GM12878 (cell line): ENCODE data around the gene CPLX1. TPM values are rescaled to one million over a fixed set of nuclear protein-coding genes. Genes with fewer than 3 reads are reported as not detected.

ENCODE experiments used
- ATAC-seq: fragments of 200-7000 bp; cut with Tn5 transposase; 3 replicates; pipeline ENCODE4 v1.9.1; 2020; ENCODE audit warnings: mild to moderate bottlenecking, moderate library complexity
- BruUV-seq: library from RNA; stranded (reverse); fragments of 400-500 nt; replicated peaks from 2 replicates; lab custom pipeline; 2021; lab: Mats Ljungman, UMichigan
- CTCF ChIA-PET: fragments of 300-600 bp; sonication (Branson Sonifier 250); formaldehyde crosslinking; extraction: SDS; loops from one replicate; lab custom pipeline; 2021; ENCODE audit warnings: inconsistent platforms; lab: Yijun Ruan, JAX
- POLR2A ChIA-PET: fragments of 350-600 bp; formaldehyde crosslinking; extraction: SDS; loops from one replicate; lab custom pipeline; 2021; ENCODE audit warnings: inconsistent platforms; lab: Charles Lee
- RAD21 ChIA-PET: fragments of 300-600 bp; sonication (Branson Sonifier 250); formaldehyde crosslinking; loops from one replicate; lab custom pipeline; 2023; ENCODE audit warnings: antibody characterized with exemption; ENCODE audit not compliant: unreplicated experiment; lab: Charles Lee
- SMC1A ChIA-PET: fragments of 300-600 bp; sonication (Branson Sonifier 250); formaldehyde crosslinking; loops from one replicate; lab custom pipeline; 2023; ENCODE audit not compliant: unreplicated experiment, uncharacterized antibody; lab: Charles Lee
- DNase-seq: peaks from one replicate; pipeline ENCODE4 v3.0.0-alpha.2; 2011; ENCODE audit warnings: low read depth, low spot score
- FAIRE-seq: peaks from 3 replicates; lab custom pipeline; 2011; peaks lifted over from hg19 to GRCh38; lab: Jason Lieb, UNC
- H2AFZ ChIP-seq: 2 replicates; pipeline ENCODE4 v1.6.0; 2011; ENCODE audit warnings: low read depth, low read length, control low read depth; ENCODE audit not compliant: control insufficient read depth
- H3K27ac ChIP-seq: 2 replicates; pipeline ENCODE4 v1.5.1; 2011; ENCODE audit warnings: control low read depth; ENCODE audit not compliant: control insufficient read depth, insufficient read depth
- H3K27me3 ChIP-seq, 2 experiments: replicated peaks in 1 of 2; 2 replicates each; pipeline versions ENCODE4 v1.6.0 to v1.6.1; 2011; ENCODE audit warnings: low read length in 1 of 2; ENCODE audit not compliant: control insufficient read depth in 2 of 2, insufficient read depth in 2 of 2
- H3K36me3 ChIP-seq, 2 experiments: 2 replicates each; pipeline ENCODE4 v1.5.1; 2011; ENCODE audit warnings: low read length in 1 of 2; ENCODE audit not compliant: control insufficient read depth in 2 of 2, insufficient read depth in 2 of 2
- H3K4me1 ChIP-seq: 2 replicates; pipeline ENCODE4 v1.6.1; 2011; ENCODE audit warnings: mild to moderate bottlenecking, low read length, moderate library complexity, mixed read lengths; ENCODE audit not compliant: control insufficient read depth, insufficient read depth
- H3K4me2 ChIP-seq: 2 replicates; pipeline ENCODE4 v1.6.0; 2011; ENCODE audit warnings: control low read depth; ENCODE audit not compliant: control insufficient read depth, insufficient read depth
- H3K4me3 ChIP-seq: fragments of 200-600 bp; sonication (generic); 2 replicates; pipeline ENCODE4 v1.5.1; 2016
- H3K79me2 ChIP-seq: 2 replicates; pipeline ENCODE4 v1.6.0; 2011; ENCODE audit warnings: low read length; ENCODE audit not compliant: control insufficient read depth, insufficient read depth
- H3K9ac ChIP-seq: 2 replicates; pipeline ENCODE4 v1.8.0; 2011; ENCODE audit warnings: low read length, control low read depth, mixed read lengths; ENCODE audit not compliant: control insufficient read depth, insufficient read depth
- H3K9me3 ChIP-seq: replicated peaks from 3 replicates; pipeline ENCODE4 v1.5.1; 2011; ENCODE audit warnings: mild to moderate bottlenecking, low read length; ENCODE audit not compliant: control insufficient read depth, insufficient read depth
- H4K20me1 ChIP-seq: 2 replicates; pipeline ENCODE4 v1.6.0; 2011; ENCODE audit not compliant: control insufficient read depth, insufficient read depth
- CBX3 ChIP-seq: fragments of 200-600 bp; sonication (generic); IDR thresholded peaks from 2 replicates; pipeline ENCODE4 v1.6.1; 2016; ENCODE audit warnings: low read depth, borderline replicate concordance
- IKZF2 ChIP-seq, 2 experiments: fragments of 450-650 bp; IDR thresholded peaks; 2 replicates each; pipeline ENCODE4 v1.6.1; 2017; ENCODE audit warnings: mild to moderate bottlenecking in 2 of 2, moderate library complexity in 2 of 2
- IRF4 ChIP-seq: IDR thresholded peaks from 2 replicates; pipeline ENCODE4 v1.6.1; 2011; ENCODE audit warnings: low read depth, low read length
- NR2F1 ChIP-seq: fragments of 450-650 bp; conservative IDR thresholded peaks from 2 replicates; pipeline ENCODE4 v1.6.1; 2017; ENCODE audit warnings: mild to moderate bottlenecking
- PAX8 ChIP-seq: fragments of 450-650 bp; IDR thresholded peaks from 2 replicates; pipeline ENCODE4 v1.6.1; 2017; ENCODE audit warnings: mild to moderate bottlenecking, moderate library complexity
- RCOR1 ChIP-seq: conservative IDR thresholded peaks from 2 replicates; pipeline ENCODE4 v1.6.1; 2012; ENCODE audit warnings: low read depth, low read length, improper control_type of control experiment
- SP1 ChIP-seq: IDR thresholded peaks from one replicate; pipeline ENCODE4 v1.6.1; 2011; ENCODE audit warnings: low read depth, low read length
- ZNF217 ChIP-seq: fragments of 450-650 bp; IDR thresholded peaks from 2 replicates; pipeline ENCODE4 v1.6.1; 2017; ENCODE audit warnings: antibody characterized with exemption, mild to moderate bottlenecking
- ZSCAN29 ChIP-seq: fragments of 450-650 bp; IDR thresholded peaks from 2 replicates; pipeline ENCODE4 v1.6.1; 2017; ENCODE audit warnings: mild to moderate bottlenecking, moderate library complexity
- WGBS: methylation state at CpG from one replicate; pipeline ENCODE4 v1.1.6; 2016; ENCODE audit warnings: low lambda C conversion rate; ENCODE audit not compliant: insufficient replicate concordance, insufficient coverage; ENCODE audit errors: missing lambda C conversion rate; 5-methylcytosine and 5-hydroxymethylcytosine counted together
- in situ Hi-C: fragments of 300-500 bp; cut with MboI; formaldehyde crosslinking; loops from 9 replicates; pipeline ENCODE4 v1.14.3; 2018; ENCODE audit warnings: mixed read lengths
- intact Hi-C: fragments of 100-400 bp; cut with micrococcal nuclease; formaldehyde crosslinking; loops from one replicate; pipeline ENCODE4 v1.14.2; 2022; ENCODE audit not compliant: unreplicated experiment
- polyA plus RNA-seq, 11 experiments: library from polyadenylated mRNA; depleted of rRNA in 4 of 11; unstranded in 6 of 11; stranded (reverse) in 5 of 11; fragments of >200 nt; fragmentation: Nextera tagmentation in 4 of 11; fragmentation: Illumina TruSeq in 1 of 11; extraction: Ambion mirVana in 4 of 11; extraction: Trizol in 1 of 11; gene quantifications; 1 replicate in 1 of 11; 2 replicates in 10 of 11; pipeline versions ENCODE4 v1.2.1 to v1.2.3, GENCODE V29; 2011 to 2016; ENCODE audit warnings: inconsistent platforms in 2 of 11, missing spikeins in 2 of 11, low read depth in 1 of 11
- total RNA-seq, 4 experiments: library from RNA; depleted of rRNA in 3 of 4; stranded (reverse); fragments of >200 nt in 3 of 4; fragmentation: Illumina TruSeq in 1 of 4; extraction: Trizol in 1 of 4; gene quantifications; 2 replicates each; pipeline versions ENCODE4 v1.2.1 to v1.2.3, GENCODE V29; 2013 to 2021
- TF ChIP-seq, protein P1 (sequence below): IDR thresholded peaks from 2 replicates; pipeline ENCODE4 v1.6.1; 2011; ENCODE audit warnings: borderline replicate concordance, low read depth, mild to moderate bottlenecking, moderate library complexity, low read length; ENCODE audit not compliant: insufficient read depth, poor library complexity, severe bottlenecking
- TF ChIP-seq, protein P2 (sequence below): fragments of 450-650 bp; IDR thresholded peaks from 2 replicates; pipeline ENCODE4 v1.6.1; 2017; ENCODE audit warnings: low read depth, mild to moderate bottlenecking, moderate library complexity
- TF ChIP-seq, protein P3 (sequence below): IDR thresholded peaks from 2 replicates; pipeline ENCODE4 v1.6.1; 2012; ENCODE audit warnings: low read length, inconsistent platforms
- TF ChIP-seq, protein P4 (sequence below): fragments of 450-650 bp; IDR thresholded peaks from 2 replicates; pipeline ENCODE4 v1.6.1; 2016; ENCODE audit warnings: mild to moderate bottlenecking
- TF ChIP-seq, protein P5 (sequence below): fragments of 150-350 bp; IDR thresholded peaks from 2 replicates; pipeline ENCODE4 v1.6.1; 2016; ENCODE audit warnings: low read depth, low read length

The CPLX1 gene
- total and polyA plus RNA-seq, 10 of the 15 experiments (the other 5 are each of a cell fraction or from before 2014, with no cell fraction given) = 0.04 to 1.2 (median 0.13) TPM; not detected in 5

DNA sequence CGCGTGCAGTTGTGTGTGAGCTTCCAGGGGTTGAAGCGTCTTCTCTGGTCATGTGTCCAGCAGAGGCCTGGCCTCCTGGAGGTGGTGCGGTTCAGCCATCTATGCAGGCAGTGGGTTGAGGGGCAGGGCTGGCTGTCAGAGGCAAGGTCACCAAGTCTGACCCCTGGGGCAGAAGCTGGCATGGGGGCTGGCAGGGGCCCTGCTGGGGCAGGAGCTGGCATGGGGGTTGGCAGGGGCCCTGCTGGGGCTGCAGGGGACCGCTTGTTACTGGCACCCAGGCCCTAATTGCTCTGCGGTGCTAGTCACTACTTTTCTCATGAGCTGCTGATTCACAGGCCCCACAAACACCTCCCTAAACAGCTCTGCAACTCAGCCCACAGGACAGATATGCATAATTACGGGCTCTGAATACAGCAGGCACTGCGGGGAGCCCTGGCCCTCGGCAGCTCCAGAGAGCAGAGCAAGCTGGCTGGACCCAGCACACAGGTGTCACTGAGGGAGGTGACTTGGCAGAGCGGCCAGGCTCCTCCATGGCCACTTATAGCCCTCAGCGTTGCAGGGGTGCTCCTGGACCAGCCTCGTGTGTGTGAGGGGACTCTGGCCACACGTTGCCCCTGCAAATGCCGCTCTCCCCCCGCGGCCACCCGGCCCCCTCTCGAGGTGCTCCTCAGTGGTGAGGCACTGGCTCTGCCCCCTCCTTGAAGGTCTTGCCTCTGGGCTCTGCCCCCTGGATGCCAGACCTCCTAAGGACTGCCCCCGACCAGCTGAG is 32.7 kb downstream of the CPLX1 start:
- Histone ChIP-seq H3K79me2 (no peaks in the 10 kb centered on the region), H2AFZ (no peak overlapping the region), H3K4me3 (no peak overlapping the region), H3K9ac (no peak overlapping the region), H3K27me3 (peaks cover 0 to 2% of the 10 kb centered on the region in 2 experiments; a peak in 2 of 4 replicates), H3K4me1 (peaks cover 34% of the 10 kb centered on the region), H3K4me2 (peak overlapping the region; percentile 88), H3K36me3 (no peaks in the 10 kb centered on the region), H3K27ac (no peak overlapping the region), H3K9me3 (no peaks in the 10 kb centered on the region), H4K20me1 (no peaks in the 10 kb centered on the region)
- no peak for FAIRE-seq
- RAD21 ChIA-PET = interaction anchor here (1.0 to 1.2 kb wide), 2 partner anchors 11 to 193 kb away, joined by 3 to 4 read pairs; partner anchors contain the start of gene IDUA
- no TSS peak for BruUV-seq
- in situ Hi-C loops = no loop called here
- CTCF ChIA-PET = no interaction called here
- no peak for DNase-seq
- intact Hi-C loops = no loop called here
- ATAC-seq = peak; percentile 53
- 29% methylated on average over 19 of the region's 19 CpGs for WGBS
- POLR2A ChIA-PET = no interaction called here
- SMC1A ChIA-PET = interaction anchor here (0.9 kb wide), 1 partner anchor 194 kb away, joined by 3 read pairs; the partner anchor contains the start of gene IDUA
- TF ChIP-seq CBX3 (no peak), NR2F1 (peak; percentile 80), ZSCAN29 (no peak), PAX8 (no peak), IRF4 (no peak), IKZF2 (IDR thresholded peaks at IDR 0.05) (peak in 1 of 2 experiments; percentile 1; a peak in 1 of 4 replicates), RCOR1 (no peak), ZNF217 (no peak), SP1 (no peak)
- TF ChIP-seq, protein P1, sequence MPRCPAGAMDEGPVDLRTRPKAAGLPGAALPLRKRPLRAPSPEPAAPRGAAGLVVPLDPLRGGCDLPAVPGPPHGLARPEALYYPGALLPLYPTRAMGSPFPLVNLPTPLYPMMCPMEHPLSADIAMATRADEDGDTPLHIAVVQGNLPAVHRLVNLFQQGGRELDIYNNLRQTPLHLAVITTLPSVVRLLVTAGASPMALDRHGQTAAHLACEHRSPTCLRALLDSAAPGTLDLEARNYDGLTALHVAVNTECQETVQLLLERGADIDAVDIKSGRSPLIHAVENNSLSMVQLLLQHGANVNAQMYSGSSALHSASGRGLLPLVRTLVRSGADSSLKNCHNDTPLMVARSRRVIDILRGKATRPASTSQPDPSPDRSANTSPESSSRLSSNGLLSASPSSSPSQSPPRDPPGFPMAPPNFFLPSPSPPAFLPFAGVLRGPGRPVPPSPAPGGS = no peak
- TF ChIP-seq, protein P2, sequence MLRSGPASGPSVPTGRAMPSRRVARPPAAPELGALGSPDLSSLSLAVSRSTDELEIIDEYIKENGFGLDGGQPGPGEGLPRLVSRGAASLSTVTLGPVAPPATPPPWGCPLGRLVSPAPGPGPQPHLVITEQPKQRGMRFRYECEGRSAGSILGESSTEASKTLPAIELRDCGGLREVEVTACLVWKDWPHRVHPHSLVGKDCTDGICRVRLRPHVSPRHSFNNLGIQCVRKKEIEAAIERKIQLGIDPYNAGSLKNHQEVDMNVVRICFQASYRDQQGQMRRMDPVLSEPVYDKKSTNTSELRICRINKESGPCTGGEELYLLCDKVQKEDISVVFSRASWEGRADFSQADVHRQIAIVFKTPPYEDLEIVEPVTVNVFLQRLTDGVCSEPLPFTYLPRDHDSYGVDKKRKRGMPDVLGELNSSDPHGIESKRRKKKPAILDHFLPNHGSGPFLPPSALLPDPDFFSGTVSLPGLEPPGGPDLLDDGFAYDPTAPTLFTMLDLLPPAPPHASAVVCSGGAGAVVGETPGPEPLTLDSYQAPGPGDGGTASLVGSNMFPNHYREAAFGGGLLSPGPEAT = no peak; the same call in 1 of the 2 replicates
- TF ChIP-seq, protein P3, sequence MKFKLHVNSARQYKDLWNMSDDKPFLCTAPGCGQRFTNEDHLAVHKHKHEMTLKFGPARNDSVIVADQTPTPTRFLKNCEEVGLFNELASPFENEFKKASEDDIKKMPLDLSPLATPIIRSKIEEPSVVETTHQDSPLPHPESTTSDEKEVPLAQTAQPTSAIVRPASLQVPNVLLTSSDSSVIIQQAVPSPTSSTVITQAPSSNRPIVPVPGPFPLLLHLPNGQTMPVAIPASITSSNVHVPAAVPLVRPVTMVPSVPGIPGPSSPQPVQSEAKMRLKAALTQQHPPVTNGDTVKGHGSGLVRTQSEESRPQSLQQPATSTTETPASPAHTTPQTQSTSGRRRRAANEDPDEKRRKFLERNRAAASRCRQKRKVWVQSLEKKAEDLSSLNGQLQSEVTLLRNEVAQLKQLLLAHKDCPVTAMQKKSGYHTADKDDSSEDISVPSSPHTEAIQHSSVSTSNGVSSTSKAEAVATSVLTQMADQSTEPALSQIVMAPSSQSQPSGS = no peak
- TF ChIP-seq, protein P4, sequence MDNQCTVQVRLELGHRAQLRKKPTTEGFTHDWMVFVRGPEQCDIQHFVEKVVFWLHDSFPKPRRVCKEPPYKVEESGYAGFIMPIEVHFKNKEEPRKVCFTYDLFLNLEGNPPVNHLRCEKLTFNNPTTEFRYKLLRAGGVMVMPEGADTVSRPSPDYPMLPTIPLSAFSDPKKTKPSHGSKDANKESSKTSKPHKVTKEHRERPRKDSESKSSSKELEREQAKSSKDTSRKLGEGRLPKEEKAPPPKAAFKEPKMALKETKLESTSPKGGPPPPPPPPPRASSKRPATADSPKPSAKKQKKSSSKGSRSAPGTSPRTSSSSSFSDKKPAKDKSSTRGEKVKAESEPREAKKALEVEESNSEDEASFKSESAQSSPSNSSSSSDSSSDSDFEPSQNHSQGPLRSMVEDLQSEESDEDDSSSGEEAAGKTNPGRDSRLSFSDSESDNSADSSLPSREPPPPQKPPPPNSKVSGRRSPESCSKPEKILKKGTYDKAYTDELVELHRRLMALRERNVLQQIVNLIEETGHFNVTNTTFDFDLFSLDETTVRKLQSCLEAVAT = no peak
- TF ChIP-seq, protein P5, sequence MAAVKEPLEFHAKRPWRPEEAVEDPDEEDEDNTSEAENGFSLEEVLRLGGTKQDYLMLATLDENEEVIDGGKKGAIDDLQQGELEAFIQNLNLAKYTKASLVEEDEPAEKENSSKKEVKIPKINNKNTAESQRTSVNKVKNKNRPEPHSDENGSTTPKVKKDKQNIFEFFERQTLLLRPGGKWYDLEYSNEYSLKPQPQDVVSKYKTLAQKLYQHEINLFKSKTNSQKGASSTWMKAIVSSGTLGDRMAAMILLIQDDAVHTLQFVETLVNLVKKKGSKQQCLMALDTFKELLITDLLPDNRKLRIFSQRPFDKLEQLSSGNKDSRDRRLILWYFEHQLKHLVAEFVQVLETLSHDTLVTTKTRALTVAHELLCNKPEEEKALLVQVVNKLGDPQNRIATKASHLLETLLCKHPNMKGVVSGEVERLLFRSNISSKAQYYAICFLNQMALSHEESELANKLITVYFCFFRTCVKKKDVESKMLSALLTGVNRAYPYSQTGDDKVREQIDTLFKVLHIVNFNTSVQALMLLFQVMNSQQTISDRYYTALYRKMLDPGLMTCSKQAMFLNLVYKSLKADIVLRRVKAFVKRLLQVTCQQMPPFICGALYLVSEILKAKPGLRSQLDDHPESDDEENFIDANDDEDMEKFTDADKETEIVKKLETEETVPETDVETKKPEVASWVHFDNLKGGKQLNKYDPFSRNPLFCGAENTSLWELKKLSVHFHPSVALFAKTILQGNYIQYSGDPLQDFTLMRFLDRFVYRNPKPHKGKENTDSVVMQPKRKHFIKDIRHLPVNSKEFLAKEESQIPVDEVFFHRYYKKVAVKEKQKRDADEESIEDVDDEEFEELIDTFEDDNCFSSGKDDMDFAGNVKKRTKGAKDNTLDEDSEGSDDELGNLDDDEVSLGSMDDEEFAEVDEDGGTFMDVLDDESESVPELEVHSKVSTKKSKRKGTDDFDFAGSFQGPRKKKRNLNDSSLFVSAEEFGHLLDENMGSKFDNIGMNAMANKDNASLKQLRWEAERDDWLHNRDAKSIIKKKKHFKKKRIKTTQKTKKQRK = no peak
